ENCODE data around the gene CLEC19A.

DNA sequence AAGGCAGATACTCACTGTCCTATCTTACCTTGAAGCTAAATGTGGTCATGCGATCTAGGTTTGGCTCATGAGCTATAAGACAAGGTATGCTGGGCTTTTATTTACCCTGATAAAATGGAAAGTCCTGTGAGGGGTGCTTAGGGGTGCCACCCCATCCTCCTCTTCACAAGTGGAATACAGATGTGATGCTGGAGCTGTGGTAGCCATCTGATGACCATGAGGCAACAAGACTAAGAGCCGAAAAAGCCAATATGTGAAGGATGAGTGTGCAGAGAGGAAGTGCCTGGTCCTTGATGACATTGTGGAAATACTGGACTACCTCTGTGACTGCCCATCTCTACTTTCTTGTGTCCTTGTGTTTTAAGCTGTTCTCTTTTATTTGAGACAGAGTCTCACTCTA, 74.0 kb downstream of the CLEC19A start:
- TF ChIP-seq, protein P1, sequence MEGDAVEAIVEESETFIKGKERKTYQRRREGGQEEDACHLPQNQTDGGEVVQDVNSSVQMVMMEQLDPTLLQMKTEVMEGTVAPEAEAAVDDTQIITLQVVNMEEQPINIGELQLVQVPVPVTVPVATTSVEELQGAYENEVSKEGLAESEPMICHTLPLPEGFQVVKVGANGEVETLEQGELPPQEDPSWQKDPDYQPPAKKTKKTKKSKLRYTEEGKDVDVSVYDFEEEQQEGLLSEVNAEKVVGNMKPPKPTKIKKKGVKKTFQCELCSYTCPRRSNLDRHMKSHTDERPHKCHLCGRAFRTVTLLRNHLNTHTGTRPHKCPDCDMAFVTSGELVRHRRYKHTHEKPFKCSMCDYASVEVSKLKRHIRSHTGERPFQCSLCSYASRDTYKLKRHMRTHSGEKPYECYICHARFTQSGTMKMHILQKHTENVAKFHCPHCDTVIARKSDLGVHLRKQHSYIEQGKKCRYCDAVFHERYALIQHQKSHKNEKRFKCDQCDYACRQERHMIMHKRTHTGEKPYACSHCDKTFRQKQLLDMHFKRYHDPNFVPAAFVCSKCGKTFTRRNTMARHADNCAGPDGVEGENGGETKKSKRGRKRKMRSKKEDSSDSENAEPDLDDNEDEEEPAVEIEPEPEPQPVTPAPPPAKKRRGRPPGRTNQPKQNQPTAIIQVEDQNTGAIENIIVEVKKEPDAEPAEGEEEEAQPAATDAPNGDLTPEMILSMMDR (IDR thresholded peaks at IDR 0.05 in 4 of 5, conservative IDR thresholded peaks at IDR 0.05 in 1 of 5), result no peak
- no peak for TF ChIP-seq POLR2A (IDR thresholded peaks at IDR 0.05)
